OCI-LY7 (cell line): ENCODE measurements around the gene ICE1. TPM values are rescaled to one million over a fixed set of nuclear protein-coding genes. Genes with fewer than 3 reads are reported as not detected.
A peak's percentile ranks its signal among the peaks of the same experiment; 100 is the strongest.

Experiments
- BruUV-seq: library from RNA; stranded (reverse); fragments of 400-500 nt; replicated peaks from 2 replicates; lab custom pipeline; 2021; lab: Mats Ljungman, UMichigan
- CTCF ChIA-PET: fragments of 300-600 bp; sonication (Branson Sonifier 250); formaldehyde crosslinking; loops from one replicate; lab custom pipeline; 2022; ENCODE audit warnings: antibody characterized with exemption; ENCODE audit not compliant: unreplicated experiment; lab: Charles Lee
- POLR2A ChIA-PET: fragments of 300-600 bp; sonication (Branson Sonifier 250); formaldehyde crosslinking; loops from one replicate; lab custom pipeline; 2022; ENCODE audit warnings: antibody characterized with exemption; lab: Charles Lee
- DNase-seq: peaks from one replicate; pipeline ENCODE4 v3.0.0-alpha.2; 2015; ENCODE audit warnings: low spot score
- H2AFZ ChIP-seq: fragments of 200-600 bp; sonication (generic), shearing (Covaris generic); 2 replicates; pipeline ENCODE4 v1.6.1; 2014; ENCODE audit warnings: mild to moderate bottlenecking, antibody characterized with exemption, low read length, moderate library complexity
- H3K27ac ChIP-seq: fragments of 200-600 bp; sonication (generic); 2 replicates; pipeline ENCODE4 v1.5.1; 2014; ENCODE audit warnings: mixed run types, low read depth, mild to moderate bottlenecking, moderate library complexity, low read length, inconsistent platforms; ENCODE audit not compliant: poor library complexity, severe bottlenecking
- H3K36me3 ChIP-seq: fragments of 200-600 bp; sonication (generic); 2 replicates; pipeline ENCODE4 v1.6.1; 2014; ENCODE audit warnings: mild to moderate bottlenecking, antibody characterized with exemption, low read length, moderate library complexity, mixed read lengths; ENCODE audit not compliant: insufficient read depth
- H3K4me1 ChIP-seq: fragments of 200-600 bp; sonication (generic); 2 replicates; pipeline ENCODE4 v1.5.1; 2014; ENCODE audit warnings: mild to moderate bottlenecking, low read length; ENCODE audit not compliant: insufficient read depth, poor library complexity, severe bottlenecking
- H3K4me2 ChIP-seq: fragments of 200-600 bp; sonication (generic); 2 replicates; pipeline ENCODE4 v1.6.1; 2014; ENCODE audit warnings: mild to moderate bottlenecking, low read length
- H3K4me3 ChIP-seq: fragments of 200-600 bp; sonication (generic); 2 replicates; pipeline ENCODE4 v1.5.1; 2014; ENCODE audit warnings: mild to moderate bottlenecking, low read depth, low read length; ENCODE audit not compliant: poor library complexity, severe bottlenecking
- H3K79me2 ChIP-seq: fragments of 200-600 bp; sonication (generic); 2 replicates; pipeline ENCODE4 v1.6.1; 2016; ENCODE audit warnings: low read depth, mild to moderate bottlenecking, low read length, moderate library complexity, mixed read lengths; ENCODE audit not compliant: insufficient read depth
- H3K9me2 ChIP-seq: fragments of 200-600 bp; sonication (generic); 2 replicates; pipeline ENCODE4 v1.6.1; 2016; ENCODE audit warnings: mild to moderate bottlenecking, low read length, mixed read lengths; ENCODE audit not compliant: insufficient read depth
- H3K9me3 ChIP-seq: fragments of 200-600 bp; sonication (generic); 2 replicates; pipeline ENCODE4 v1.6.1; 2014; ENCODE audit warnings: mild to moderate bottlenecking, mixed run types, low read length, mixed read lengths
- H4K20me1 ChIP-seq: fragments of 200-600 bp; sonication (generic); 2 replicates; pipeline ENCODE4 v1.6.1; 2014; ENCODE audit warnings: mild to moderate bottlenecking, antibody characterized with exemption, low read length, moderate library complexity, mixed read lengths; ENCODE audit not compliant: insufficient read depth
- CTCF ChIP-seq: fragments of 200-600 bp; sonication (generic); conservative IDR thresholded peaks from 2 replicates; pipeline ENCODE4 v1.5.1; 2014; ENCODE audit warnings: mild to moderate bottlenecking, antibody characterized with exemption, low read length, moderate library complexity, mixed read lengths
- EZH2phosphoT487 ChIP-seq: fragments of 200-600 bp; sonication (generic); IDR thresholded peaks from 2 replicates; pipeline ENCODE4 v1.6.1; 2018; ENCODE audit warnings: low read depth, borderline replicate concordance, mild to moderate bottlenecking, mixed run types, antibody characterized with exemption, low read length, moderate library complexity, mixed read lengths
- intact Hi-C: fragments of 100-400 bp; cut with micrococcal nuclease; formaldehyde crosslinking; loops from one replicate; pipeline ENCODE4 v1.10.0; 2022; ENCODE audit not compliant: unreplicated experiment
- total RNA-seq, 2 experiments: library from RNA; depleted of rRNA in 1 of 2; stranded (reverse); fragments of >200 nt in 1 of 2; shearing (Covaris generic) in 1 of 2; gene quantifications; 2 replicates each; pipeline ENCODE4 v1.2.3, GENCODE V29; 2014 to 2022

ICE1 gene
- total RNA-seq, 2 experiments from 2014 or later, result 25.2 to 28.0 TPM

GRCh38 chr5:5464036-5464715, 41.7 kb downstream of the ICE1 start:
- Histone ChIP-seq H3K9me3 (no peaks in the 10 kb centered on the region), H3K9me2 (no peaks in the 10 kb centered on the region), H4K20me1 (no peaks in the 10 kb centered on the region), H3K27ac (no peak overlapping the region), H3K4me2 (no peak overlapping the region), H3K4me3 (no peak overlapping the region), H3K4me1 (no peaks in the 10 kb centered on the region), H3K79me2 (no peaks in the 10 kb centered on the region), H3K36me3 (peaks cover 91% of the 10 kb centered on the region), H2AFZ (no peak overlapping the region)
- POLR2A ChIA-PET, result no interaction called here
- no peak for TF ChIP-seq EZH2phosphoT487
- no peak for TF ChIP-seq CTCF
- BruUV-seq, result no TSS peak
- no peak for DNase-seq
- intact Hi-C loops, result no loop called here
- CTCF ChIA-PET, result no interaction called here

- peak; percentile 23; the same call in 1 of the 2 replicates for TF ChIP-seq CTCF
- TF ChIP-seq EZH2phosphoT487, result no peak
- Histone ChIP-seq H3K4me3 (no peak overlapping the region), H3K9me2 (no peaks in the 10 kb centered on the region), H3K4me1 (no peaks in the 10 kb centered on the region), H3K27ac (no peak overlapping the region), H3K9me3 (no peaks in the 10 kb centered on the region), H3K36me3 (peaks cover 83% of the 10 kb centered on the region), H2AFZ (no peak overlapping the region), H3K4me2 (no peak overlapping the region), H3K79me2 (no peaks in the 10 kb centered on the region), H4K20me1 (no peaks in the 10 kb centered on the region)
- BruUV-seq, result no TSS peak
- intact Hi-C loops, result no loop called here
- CTCF ChIA-PET, result no interaction called here
- POLR2A ChIA-PET, result interaction anchor here (0.6 to 1.1 kb wide), 2 partner anchors 10 to 14 kb away, joined by 3 read pairs; no protein-coding TSS in a partner anchor
- DNase-seq, result no peak
These were observed 43.8 kb downstream of the ICE1 start for GRCh38 chr5:5466227-5466626.

- intact Hi-C loops, result no loop called here
- H4K20me1 ChIP-seq, result no peaks in the 10 kb centered on the region
- H3K4me1 ChIP-seq, result no peaks in the 10 kb centered on the region
- H3K36me3 ChIP-seq, result peaks cover 69% of the 10 kb centered on the region; the same call in 1 of the 2 replicates
- no peak overlapping the region for H2AFZ ChIP-seq
- no peaks in the 10 kb centered on the region for H3K79me2 ChIP-seq
- H3K9me3 ChIP-seq, result no peaks in the 10 kb centered on the region
- H3K27ac ChIP-seq, result no peak overlapping the region
- H3K4me3 ChIP-seq, result no peak overlapping the region
- no peak for DNase-seq
- POLR2A ChIA-PET, result no interaction called here
- BruUV-seq, result no TSS peak
- no peak for TF ChIP-seq EZH2phosphoT487
- no peak for TF ChIP-seq CTCF
- no peaks in the 10 kb centered on the region for H3K9me2 ChIP-seq
- CTCF ChIA-PET, result interaction anchor here (0.5 kb wide), 1 partner anchor 8 kb away, joined by 3 read pairs; no protein-coding TSS in a partner anchor
- H3K4me2 ChIP-seq, result no peak overlapping the region
These were observed 45.3 kb downstream of the ICE1 start for GRCh38 chr5:5467737-5468136.
